ENCODE measurements around the gene CEACAM8.

DNA sequence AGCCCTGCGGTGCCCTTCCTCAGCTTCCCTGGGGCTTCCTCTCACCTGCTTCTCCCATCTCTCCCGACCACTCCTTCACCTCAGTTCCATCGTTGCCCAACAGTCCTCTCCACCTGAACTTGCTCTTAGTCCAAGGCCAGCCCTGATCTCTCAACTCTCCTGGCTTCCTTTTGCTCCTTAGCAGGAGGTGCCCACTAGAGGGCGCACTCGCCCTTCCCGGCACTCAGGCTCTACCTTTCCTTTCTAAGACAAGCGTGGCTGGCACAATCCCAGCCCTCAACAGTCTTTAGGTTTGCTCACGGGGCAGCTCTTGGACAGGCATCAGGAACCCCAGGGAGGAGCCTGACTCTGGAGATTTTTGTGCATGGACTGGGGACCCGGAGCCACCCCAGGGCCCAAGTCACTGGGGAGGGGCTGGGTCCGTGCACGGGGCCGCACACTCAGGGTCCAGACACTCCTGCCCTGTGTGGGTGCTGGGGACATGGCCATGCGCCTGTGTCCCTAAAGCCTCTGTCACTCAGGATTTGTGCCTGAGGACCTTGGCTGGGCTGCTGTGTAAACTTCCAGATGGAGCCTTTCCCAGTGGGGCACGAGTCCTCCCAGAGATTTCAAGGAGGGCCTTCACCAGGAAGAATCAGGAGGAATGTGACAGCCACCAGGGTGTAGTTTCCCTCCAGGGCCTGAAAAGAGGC lies 12.1 kb upstream of the CEACAM8 start:
- TF ChIP-seq, protein P1, sequence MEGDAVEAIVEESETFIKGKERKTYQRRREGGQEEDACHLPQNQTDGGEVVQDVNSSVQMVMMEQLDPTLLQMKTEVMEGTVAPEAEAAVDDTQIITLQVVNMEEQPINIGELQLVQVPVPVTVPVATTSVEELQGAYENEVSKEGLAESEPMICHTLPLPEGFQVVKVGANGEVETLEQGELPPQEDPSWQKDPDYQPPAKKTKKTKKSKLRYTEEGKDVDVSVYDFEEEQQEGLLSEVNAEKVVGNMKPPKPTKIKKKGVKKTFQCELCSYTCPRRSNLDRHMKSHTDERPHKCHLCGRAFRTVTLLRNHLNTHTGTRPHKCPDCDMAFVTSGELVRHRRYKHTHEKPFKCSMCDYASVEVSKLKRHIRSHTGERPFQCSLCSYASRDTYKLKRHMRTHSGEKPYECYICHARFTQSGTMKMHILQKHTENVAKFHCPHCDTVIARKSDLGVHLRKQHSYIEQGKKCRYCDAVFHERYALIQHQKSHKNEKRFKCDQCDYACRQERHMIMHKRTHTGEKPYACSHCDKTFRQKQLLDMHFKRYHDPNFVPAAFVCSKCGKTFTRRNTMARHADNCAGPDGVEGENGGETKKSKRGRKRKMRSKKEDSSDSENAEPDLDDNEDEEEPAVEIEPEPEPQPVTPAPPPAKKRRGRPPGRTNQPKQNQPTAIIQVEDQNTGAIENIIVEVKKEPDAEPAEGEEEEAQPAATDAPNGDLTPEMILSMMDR (IDR thresholded peaks at IDR 0.05): peak in 4 of 6 experiments; percentile 35 to 49 (median 45)
- no peak for TF ChIP-seq POLR2A (IDR thresholded peaks at IDR 0.05)
